Gastrocnemius medialis (tissue), 4 donors: Measurements from ENCODE around the gene PLS1. TPM values are rescaled to one million over a fixed set of nuclear protein-coding genes. Genes with fewer than 3 reads are reported as not detected.

Experiments
- ATAC-seq, 2 donors: fragments of 150-250 bp; one replicate each; pipeline ENCODE4 v1.9.1; 2016
- DNase-seq, 2 donors: peaks; one replicate each; pipeline ENCODE4 v3.0.0-alpha.2; 2019
- H3K27ac ChIP-seq, 4 donors: fragments of 200-600 bp; sonication (generic); 1 replicate in 1 of 4; 2 replicates in 3 of 4; pipeline ENCODE4 v1.5.1; 2016 to 2018; ENCODE audit warnings: mild to moderate bottlenecking in 2 of 4, moderate library complexity in 1 of 4
- H3K27me3 ChIP-seq, 3 donors: fragments of 200-600 bp; sonication (generic) in 2 of 3; 1 replicate in 1 of 3; 2 replicates in 2 of 3; pipeline versions ENCODE4 v1.5.1 to v1.6.0; 2016 to 2019; ENCODE audit warnings: mild to moderate bottlenecking in 1 of 3, moderate library complexity in 1 of 3
- H3K36me3 ChIP-seq, 2 donors: fragments of 200-600 bp; sonication (generic) in 1 of 2; one replicate each; pipeline ENCODE4 v1.5.1; 2017 to 2018
- H3K4me1 ChIP-seq, 2 donors: fragments of 200-600 bp; sonication (generic) in 1 of 2; one replicate each; pipeline ENCODE4 v1.5.1; 2016 to 2017; ENCODE audit warnings: mild to moderate bottlenecking in 2 of 2
- H3K4me3 ChIP-seq, 4 donors: fragments of 200-600 bp; sonication (generic) in 3 of 4; 1 replicate in 1 of 4; 2 replicates in 3 of 4; pipeline ENCODE4 v1.5.1; 2016 to 2019; ENCODE audit warnings: mild to moderate bottlenecking in 2 of 4
- H3K9me3 ChIP-seq, 3 donors: fragments of 200-600 bp; sonication (generic) in 2 of 3; 1 replicate in 1 of 3; 2 replicates in 2 of 3; pipeline ENCODE4 v1.5.1; 2016 to 2019
- POLR2A ChIP-seq, 2 donors: fragments of 450-650 bp; IDR thresholded peaks; one replicate each; pipeline ENCODE4 v1.6.1; 2017; ENCODE audit warnings: antibody characterized with exemption in 2 of 2, mild to moderate bottlenecking in 2 of 2, moderate library complexity in 2 of 2
- in situ Hi-C, 4 donors: fragments of 200-750 bp; cut with MboI; loops; one replicate each; pipeline versions ENCODE4 v1.15.0 to v1.8.0; 2017; ENCODE audit warnings: low sequenced_read_pairs in 4 of 4
- intact Hi-C: fragments of 100-400 bp; cut with DNase I; formaldehyde crosslinking; loops from one replicate; pipeline ENCODE4 v1.15.1; 2023; ENCODE audit warnings: low total_unique reads
- total RNA-seq, 4 donors: library from RNA; depleted of rRNA; stranded (reverse); fragments of >200 nt; gene quantifications; one replicate each; pipeline versions ENCODE4 v1.1.0 to v1.2.3, GENCODE V29; 2016
- TF ChIP-seq, protein P1 (sequence below), 5 experiments: fragments of 450-650 bp in 3 of 5; fragments of 200-600 bp in 2 of 5; sonication (generic) in 2 of 5; IDR thresholded peaks in 4 of 5; conservative IDR thresholded peaks in 1 of 5; 1 replicate in 4 of 5; 2 replicates in 1 of 5; pipeline ENCODE4 v1.5.1; 2016 to 2019; ENCODE audit warnings: antibody characterized with exemption in 5 of 5, mild to moderate bottlenecking in 3 of 5, moderate library complexity in 3 of 5

PLS1 gene
- total RNA-seq, 4 donors from 2014 or later: 0.65 to 5.4 (median 0.94) TPM

GRCh38 chr3:142645236-142645793 is 49.1 kb downstream of the PLS1 start:
- Histone ChIP-seq H3K4me3 (no peak overlapping the region), H3K4me1 (no peaks in the 10 kb centered on the region), H3K36me3 (no peaks in the 10 kb centered on the region), H3K27me3 (no peaks in the 10 kb centered on the region), H3K9me3 (no peaks in the 10 kb centered on the region), H3K27ac (no peak overlapping the region)
- TF ChIP-seq, protein P1, sequence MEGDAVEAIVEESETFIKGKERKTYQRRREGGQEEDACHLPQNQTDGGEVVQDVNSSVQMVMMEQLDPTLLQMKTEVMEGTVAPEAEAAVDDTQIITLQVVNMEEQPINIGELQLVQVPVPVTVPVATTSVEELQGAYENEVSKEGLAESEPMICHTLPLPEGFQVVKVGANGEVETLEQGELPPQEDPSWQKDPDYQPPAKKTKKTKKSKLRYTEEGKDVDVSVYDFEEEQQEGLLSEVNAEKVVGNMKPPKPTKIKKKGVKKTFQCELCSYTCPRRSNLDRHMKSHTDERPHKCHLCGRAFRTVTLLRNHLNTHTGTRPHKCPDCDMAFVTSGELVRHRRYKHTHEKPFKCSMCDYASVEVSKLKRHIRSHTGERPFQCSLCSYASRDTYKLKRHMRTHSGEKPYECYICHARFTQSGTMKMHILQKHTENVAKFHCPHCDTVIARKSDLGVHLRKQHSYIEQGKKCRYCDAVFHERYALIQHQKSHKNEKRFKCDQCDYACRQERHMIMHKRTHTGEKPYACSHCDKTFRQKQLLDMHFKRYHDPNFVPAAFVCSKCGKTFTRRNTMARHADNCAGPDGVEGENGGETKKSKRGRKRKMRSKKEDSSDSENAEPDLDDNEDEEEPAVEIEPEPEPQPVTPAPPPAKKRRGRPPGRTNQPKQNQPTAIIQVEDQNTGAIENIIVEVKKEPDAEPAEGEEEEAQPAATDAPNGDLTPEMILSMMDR (IDR thresholded peaks at IDR 0.05 in 4 of 5, conservative IDR thresholded peaks at IDR 0.05 in 1 of 5): no peak
- TF ChIP-seq POLR2A (IDR thresholded peaks at IDR 0.05): no peak
- intact Hi-C loops: no loop called here
- ATAC-seq (no peak), DNase-seq (no peak)
- in situ Hi-C loops: no loop called here

DNA sequence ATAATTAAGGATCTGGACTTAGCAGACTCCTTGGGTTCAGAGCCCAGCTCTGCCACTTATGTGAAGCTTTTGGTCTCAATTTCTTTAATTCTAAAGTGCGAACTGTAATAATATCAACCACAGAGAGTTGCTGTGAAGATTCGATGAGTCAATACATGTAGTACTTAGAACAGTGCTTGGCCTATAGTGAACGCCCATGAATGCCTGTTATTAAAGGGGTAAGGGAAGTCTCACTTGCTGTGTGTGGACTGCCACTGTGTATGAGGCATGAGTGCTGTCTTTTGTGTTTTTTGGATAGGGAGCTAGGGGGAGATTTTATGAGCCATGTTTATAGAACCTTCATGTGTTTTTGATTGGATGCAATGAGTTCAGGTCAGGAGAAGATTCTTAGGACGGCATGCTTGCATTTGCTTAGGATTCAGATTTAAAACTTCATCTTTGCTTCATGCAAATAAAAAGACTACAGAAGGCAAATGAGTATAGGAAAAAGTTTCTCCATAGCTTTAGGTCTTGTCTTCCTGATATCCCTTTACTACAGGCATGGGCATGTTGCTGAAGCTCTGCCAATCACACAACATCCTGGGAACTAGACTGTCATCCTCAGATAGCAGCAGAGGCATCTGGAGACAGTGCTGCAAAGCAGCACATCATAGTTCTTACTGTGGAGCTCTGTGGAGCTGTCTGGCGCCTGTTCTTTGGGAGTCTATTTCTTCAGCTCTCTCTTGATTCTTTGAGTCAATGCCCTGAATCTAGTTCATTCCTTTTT is 50.0 kb downstream of the PLS1 start:
- Histone ChIP-seq H3K36me3 (no peaks in the 10 kb centered on the region), H3K27me3 (no peaks in the 10 kb centered on the region), H3K4me3 (no peak overlapping the region), H3K4me1 (no peaks in the 10 kb centered on the region), H3K27ac (no peak overlapping the region), H3K9me3 (no peaks in the 10 kb centered on the region)
- in situ Hi-C loops (no loop called here), intact Hi-C loops (no loop called here)
- ATAC-seq (no peak), DNase-seq (no peak)
- TF ChIP-seq POLR2A (IDR thresholded peaks at IDR 0.05): no peak
- TF ChIP-seq, protein P1 (IDR thresholded peaks at IDR 0.05 in 4 of 5, conservative IDR thresholded peaks at IDR 0.05 in 1 of 5): no peak

DNA sequence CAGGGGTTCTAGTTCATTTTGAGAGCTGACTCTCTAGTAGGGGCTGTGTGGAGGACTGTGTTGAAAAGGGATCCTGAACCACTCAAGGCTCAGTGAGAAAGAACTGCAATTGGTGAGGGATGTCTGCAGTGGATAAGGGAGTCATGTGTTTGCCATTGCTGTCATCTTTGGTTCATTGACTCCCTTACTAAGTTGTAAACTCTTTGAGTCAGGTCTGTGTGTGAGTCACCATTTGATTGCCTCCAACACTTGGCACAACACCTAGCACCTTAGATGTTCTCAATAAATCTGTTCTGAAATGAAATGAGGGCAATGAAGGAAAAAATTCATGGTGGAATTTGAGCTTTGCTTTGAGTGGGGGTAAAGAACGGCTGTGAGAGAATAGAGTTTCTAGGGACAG is 51.7 kb downstream of the PLS1 start:
- no peaks in the 10 kb centered on the region for H3K27me3 ChIP-seq
- H3K36me3 ChIP-seq: no peaks in the 10 kb centered on the region
- H3K4me3 ChIP-seq: no peak overlapping the region
- H3K4me1 ChIP-seq: no peaks in the 10 kb centered on the region
- no peak overlapping the region for H3K27ac ChIP-seq
- intact Hi-C loops: no loop called here
- no peak for ATAC-seq
- TF ChIP-seq POLR2A (IDR thresholded peaks at IDR 0.05): no peak
- TF ChIP-seq, protein P1 (IDR thresholded peaks at IDR 0.05 in 4 of 5, conservative IDR thresholded peaks at IDR 0.05 in 1 of 5): no peak
- no peak for DNase-seq
- in situ Hi-C loops: no loop called here
- no peaks in the 10 kb centered on the region for H3K9me3 ChIP-seq

GRCh38 chr3:142648950-142649349 is 52.8 kb downstream of the PLS1 start:
- no peak overlapping the region for H3K27ac ChIP-seq
- intact Hi-C loops: no loop called here
- H3K4me1 ChIP-seq: no peaks in the 10 kb centered on the region
- ATAC-seq (no peak), DNase-seq (no peak)
- in situ Hi-C loops: no loop called here
- no peaks in the 10 kb centered on the region for H3K27me3 ChIP-seq
- no peak overlapping the region for H3K4me3 ChIP-seq
- no peaks in the 10 kb centered on the region for H3K36me3 ChIP-seq
- H3K9me3 ChIP-seq: no peaks in the 10 kb centered on the region
- no peak for TF ChIP-seq POLR2A (IDR thresholded peaks at IDR 0.05)
- TF ChIP-seq, protein P1 (IDR thresholded peaks at IDR 0.05 in 4 of 5, conservative IDR thresholded peaks at IDR 0.05 in 1 of 5): no peak
